Type B pancreatic cell (in vitro differentiated cells): ENCODE results near the gene ABLIM2. TPM values are rescaled to one million over a fixed set of nuclear protein-coding genes. Genes with fewer than 3 reads are reported as not detected.

Experiments
- DNase-seq: peaks from one replicate; pipeline ENCODE4 v3.0.0; 2021; ENCODE audit warnings: mixed read lengths; ENCODE audit not compliant: unreplicated experiment; ENCODE audit errors: extremely low spot score
- H3K27ac Mint-ChIP-seq: 2 replicates; pipeline ENCODE4 v1.8.0; 2021; ENCODE audit warnings: mild to moderate bottlenecking, mixed read lengths
- H3K27me3 Mint-ChIP-seq: 2 replicates; pipeline ENCODE4 v1.8.0; 2021; ENCODE audit warnings: mixed read lengths
- H3K36me3 Mint-ChIP-seq: 2 replicates; pipeline ENCODE4 v1.8.0; 2021; ENCODE audit warnings: mixed read lengths
- H3K4me1 Mint-ChIP-seq: one replicate; pipeline ENCODE4 v1.8.0; 2021; ENCODE audit warnings: mixed read lengths; ENCODE audit not compliant: unreplicated experiment
- H3K4me3 Mint-ChIP-seq: 2 replicates; pipeline ENCODE4 v1.8.0; 2021; ENCODE audit warnings: mild to moderate bottlenecking, mixed read lengths
- H3K9me3 Mint-ChIP-seq: 2 replicates; pipeline ENCODE4 v1.8.0; 2021; ENCODE audit warnings: mixed read lengths
- CTCF ChIP-seq: fragments of 200-600 bp; sonication (generic); conservative IDR thresholded peaks from 2 replicates; pipeline ENCODE4 v1.5.0; 2021; ENCODE audit warnings: antibody characterized with exemption, mild to moderate bottlenecking
- total RNA-seq: library from RNA; stranded (reverse); gene quantifications from 2 replicates; pipeline ENCODE4 v1.2.1, GENCODE V29; 2021; ENCODE audit warnings: low replicate concordance

ABLIM2 gene
- total RNA-seq, 1 donor from 2014 or later = 2.6 TPM

- H3K27me3 Mint-ChIP-seq = peaks cover 15% of the 10 kb centered on the region
- H3K36me3 Mint-ChIP-seq = no peaks in the 10 kb centered on the region
- DNase-seq = no peak
- H3K4me3 Mint-ChIP-seq = peak overlapping the region; percentile 33
- H3K27ac Mint-ChIP-seq = peak overlapping the region; percentile 76
- H3K4me1 Mint-ChIP-seq = peaks cover 10% of the 10 kb centered on the region
- H3K9me3 Mint-ChIP-seq = peaks cover 14% of the 10 kb centered on the region
- no peak for TF ChIP-seq CTCF
Observed at GRCh38 chr4:8167815-8168214, 9.2 kb upstream of the ABLIM2 start.

- Mint-ChIP-seq H3K4me3 (no peak overlapping the region), H3K27me3 (peaks cover 15% of the 10 kb centered on the region), H3K36me3 (no peaks in the 10 kb centered on the region), H3K4me1 (peaks cover 10% of the 10 kb centered on the region), H3K27ac (peak overlapping the region; percentile 76), H3K9me3 (peaks cover 14% of the 10 kb centered on the region)
- TF ChIP-seq CTCF = no peak
- no peak for DNase-seq
Observed at GRCh38 chr4:8167291-8167690, 8.7 kb upstream of the ABLIM2 start.

- Mint-ChIP-seq H3K27me3 (peaks cover 11% of the 10 kb centered on the region), H3K9me3 (peaks cover 14% of the 10 kb centered on the region), H3K27ac (no peak overlapping the region), H3K4me1 (peaks cover 13% of the 10 kb centered on the region), H3K4me3 (no peak overlapping the region), H3K36me3 (no peaks in the 10 kb centered on the region)
- TF ChIP-seq CTCF = no peak
- no peak for DNase-seq
Observed at GRCh38 chr4:8165374-8165896, 6.8 kb upstream of the ABLIM2 start.

- H3K36me3 Mint-ChIP-seq = no peaks in the 10 kb centered on the region
- H3K27me3 Mint-ChIP-seq = peaks cover 15% of the 10 kb centered on the region
- H3K4me1 Mint-ChIP-seq = peaks cover 17% of the 10 kb centered on the region
- no peak overlapping the region for H3K27ac Mint-ChIP-seq
- H3K4me3 Mint-ChIP-seq = no peak overlapping the region
- no peak for TF ChIP-seq CTCF
- peaks cover 14% of the 10 kb centered on the region for H3K9me3 Mint-ChIP-seq
- no peak for DNase-seq
Observed at GRCh38 chr4:8164687-8165086, 6.1 kb upstream of the ABLIM2 start.

- Mint-ChIP-seq H3K27ac (no peak overlapping the region), H3K9me3 (peaks cover 14% of the 10 kb centered on the region), H3K27me3 (peaks cover 18% of the 10 kb centered on the region), H3K4me3 (no peak overlapping the region), H3K36me3 (no peaks in the 10 kb centered on the region), H3K4me1 (peaks cover 21% of the 10 kb centered on the region)
- TF ChIP-seq CTCF = no peak
- no peak for DNase-seq
Observed at GRCh38 chr4:8164194-8164565, 5.6 kb upstream of the ABLIM2 start.
